HPDE6-E6E7 (cell line): ENCODE results near the gene PRSS35.
A peak's percentile ranks its signal among the peaks of the same experiment; 100 is the strongest.
"Not testable (repeated sequence)": the region's sequence is repeated elsewhere in the genome, so short reads cannot be mapped to it uniquely, and the experiment has no call there.

Experiments
- DNase-seq: peaks from one replicate; pipeline ENCODE4 v3.0.0; 2011; ENCODE audit warnings: missing footprints; ENCODE audit errors: extremely low spot score

Gene PRSS35

DNA sequence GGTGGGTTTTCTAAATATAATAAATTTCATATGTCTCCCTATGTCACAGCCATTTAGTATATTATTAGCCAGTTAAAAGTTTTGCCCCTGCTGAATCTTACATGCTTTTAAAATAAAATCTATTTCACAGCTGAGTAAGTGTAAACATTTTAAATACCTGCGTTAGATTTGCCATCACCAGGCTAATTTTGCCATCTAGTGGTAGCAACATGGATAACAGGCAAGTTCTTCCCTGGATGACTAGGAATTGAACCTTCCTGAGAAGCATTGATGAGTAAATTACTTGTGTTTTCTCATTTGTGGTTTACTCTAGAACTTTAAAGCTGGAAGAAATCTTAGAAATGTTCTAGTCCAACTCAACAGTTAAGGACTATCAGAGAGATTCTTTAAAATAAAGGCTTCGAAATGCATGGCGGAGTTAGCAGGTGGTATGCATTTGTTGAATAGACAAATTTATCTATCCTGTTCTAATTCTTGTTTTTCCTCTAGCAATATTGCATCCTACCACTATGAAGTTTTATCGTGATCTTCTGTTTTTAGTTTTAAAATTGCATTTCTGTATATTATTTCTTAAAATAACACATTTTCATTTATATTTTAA, 2.6 kb downstream of the PRSS35 start:
- peak; percentile 20 for DNase-seq

DNA sequence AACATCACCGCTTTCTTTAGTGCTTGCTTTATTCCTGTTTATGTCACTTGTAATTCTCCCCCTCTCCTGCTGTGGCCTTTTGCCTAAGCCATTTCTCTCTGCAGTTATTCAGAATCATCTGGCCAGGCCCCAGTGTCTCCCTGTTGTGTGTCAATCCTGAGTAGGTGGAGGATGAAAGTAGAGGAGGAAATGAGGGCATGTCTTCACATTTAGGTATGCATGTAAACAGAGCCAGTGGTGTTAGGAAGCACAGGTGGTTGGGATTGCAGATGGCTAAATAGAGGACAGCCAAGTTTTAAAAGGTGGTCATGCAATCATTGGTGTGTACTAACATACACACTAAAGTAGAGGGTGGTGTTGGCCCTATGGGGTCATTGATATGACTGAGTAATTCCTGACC, 5.2 kb downstream of the PRSS35 start:
- no peak for DNase-seq

DNA sequence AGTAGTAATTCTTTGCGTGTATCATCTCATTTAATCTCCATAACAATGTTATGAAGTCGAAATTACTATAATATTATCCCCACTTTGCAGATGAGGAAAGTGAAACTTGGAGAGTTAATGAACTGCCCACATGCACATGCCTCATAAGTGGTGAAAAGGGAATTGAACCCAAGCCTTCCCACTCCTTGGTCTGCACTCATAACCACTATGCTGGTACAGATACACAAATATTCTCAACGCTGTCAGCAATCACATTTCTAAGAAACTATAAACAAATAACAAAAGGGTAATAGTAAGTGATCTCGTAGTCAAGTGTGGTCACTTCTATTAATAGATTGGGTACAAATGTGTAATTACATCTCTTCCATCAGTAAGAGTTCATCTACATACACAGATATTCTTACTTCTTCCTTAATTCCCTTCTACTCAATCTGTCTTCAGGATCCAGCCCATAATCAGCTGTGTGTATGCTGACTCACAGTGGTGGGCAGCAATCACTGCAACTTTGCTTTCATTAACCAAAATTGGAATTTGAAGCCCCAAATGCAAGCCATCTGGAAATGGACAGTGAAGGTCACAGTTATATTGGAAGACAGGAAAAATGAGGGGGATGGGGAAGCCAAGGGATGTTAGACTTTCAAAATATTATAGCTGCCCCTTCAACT, 6.6 kb downstream of the PRSS35 start:
- no peak for DNase-seq

DNA sequence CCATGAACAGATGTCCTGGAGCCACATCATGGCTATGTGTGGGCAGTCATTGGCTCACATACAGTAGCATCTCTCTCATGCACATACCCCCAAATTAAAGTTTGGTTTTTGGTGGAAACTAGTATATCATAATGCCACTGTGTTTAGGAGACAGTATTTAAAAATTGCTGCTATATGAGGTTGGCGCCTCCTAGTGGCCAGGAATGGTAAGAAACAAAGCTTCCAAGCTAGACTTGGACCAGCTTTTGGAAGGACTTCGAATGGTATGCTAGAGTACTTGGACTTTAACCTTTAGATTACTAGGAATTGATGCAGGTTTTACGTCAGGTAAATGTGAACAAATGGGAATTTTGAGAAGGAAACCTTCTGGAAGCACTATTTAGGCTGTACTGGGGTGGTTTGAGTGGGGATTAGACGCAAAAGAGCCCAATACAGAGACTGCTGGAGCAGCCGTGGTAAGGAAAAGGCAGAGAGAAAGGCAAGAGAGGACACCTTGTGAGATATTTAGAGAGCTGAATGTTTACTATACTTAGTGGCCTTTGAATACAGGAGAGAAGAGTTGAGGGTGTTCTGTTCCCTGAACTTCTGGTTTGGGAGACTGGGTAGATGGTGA, 23.8 kb downstream of the PRSS35 start:
- no peak for DNase-seq

DNA sequence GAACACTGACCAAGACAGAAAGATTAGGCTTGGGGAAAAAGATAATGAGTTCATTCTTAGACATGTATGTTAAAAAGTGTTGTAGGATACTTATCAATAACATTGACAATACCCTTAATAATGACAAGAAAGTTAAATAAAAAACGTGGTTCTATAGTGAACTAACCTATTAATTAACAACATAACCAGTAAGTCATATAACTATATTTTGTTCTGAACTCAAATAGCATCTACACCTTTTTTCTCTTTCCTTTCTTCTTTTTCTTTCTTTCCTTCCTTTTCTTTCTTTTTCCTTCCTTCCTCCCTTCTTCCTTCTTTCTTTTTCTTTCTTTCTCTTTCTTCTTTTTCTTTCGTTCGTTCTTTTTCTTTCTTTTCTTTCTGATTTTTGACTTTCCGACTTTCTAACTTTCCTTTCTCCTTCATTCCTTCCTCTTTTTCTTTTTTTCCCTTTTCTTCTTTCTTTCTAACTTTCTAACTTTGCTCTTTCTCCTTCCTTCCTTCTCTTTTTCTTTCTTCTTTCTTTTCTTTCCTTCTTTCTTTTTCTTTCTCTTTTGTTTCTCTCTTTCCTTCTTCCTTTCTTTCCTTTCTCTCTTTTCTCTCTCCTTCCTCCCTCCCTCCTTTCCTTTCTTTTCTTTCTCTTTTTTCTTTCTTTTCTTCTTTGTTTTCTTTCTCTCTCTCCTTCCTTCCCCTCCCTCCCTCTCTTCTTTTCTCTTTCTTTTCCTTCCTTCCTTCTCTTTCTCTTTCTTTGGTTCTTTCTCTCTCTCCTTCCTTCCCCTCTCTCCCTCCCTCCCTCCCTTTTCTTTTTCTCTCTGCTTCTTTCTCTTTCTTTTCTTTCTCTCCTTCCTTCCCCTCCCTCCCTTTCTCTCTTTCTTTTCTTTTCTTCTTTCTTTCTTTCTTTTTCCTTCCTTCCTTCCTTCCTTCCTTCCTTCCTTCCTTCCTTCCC, 24.6 kb downstream of the PRSS35 start:
- no peak for DNase-seq

DNA sequence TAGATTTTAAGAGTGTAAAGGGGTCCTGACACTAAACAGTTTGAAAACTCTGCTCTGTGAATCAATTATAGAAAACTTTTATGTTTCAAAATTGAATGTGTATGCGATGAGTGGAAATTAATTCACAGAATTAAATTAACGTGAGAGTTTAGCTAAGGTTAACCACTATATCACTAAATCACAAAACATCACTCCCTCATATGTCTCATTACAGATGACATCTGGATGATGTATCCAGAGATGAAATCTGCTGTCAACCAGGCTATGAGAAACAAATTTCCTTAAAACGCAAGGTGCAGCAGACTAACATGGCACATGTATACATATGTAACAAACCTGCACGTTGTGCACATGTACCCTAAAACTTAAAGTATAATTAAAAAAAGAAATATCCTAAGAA, 27.3 kb downstream of the PRSS35 start:
- no peak for DNase-seq

DNA sequence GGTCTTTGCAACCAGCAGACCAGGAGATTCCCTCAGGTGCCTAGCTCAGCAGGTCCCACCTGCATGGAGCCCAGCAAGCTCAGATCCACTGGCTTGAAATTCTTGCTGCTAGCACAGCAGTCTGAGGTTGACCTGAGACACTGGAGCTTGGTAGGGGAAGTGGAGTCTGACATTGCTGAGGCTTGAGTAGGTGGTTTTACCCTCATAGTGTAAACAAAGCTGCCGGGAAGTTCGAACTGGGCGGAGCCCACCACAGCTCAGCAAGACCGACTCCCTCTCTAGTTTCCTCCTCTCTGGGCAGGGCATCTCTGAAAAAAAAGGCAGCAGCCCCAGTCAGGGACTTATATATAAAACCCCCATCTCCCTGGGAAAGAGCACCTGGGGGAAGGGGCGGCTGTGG, 34.3 kb downstream of the PRSS35 start:
- DNase-seq, result no peak

DNA sequence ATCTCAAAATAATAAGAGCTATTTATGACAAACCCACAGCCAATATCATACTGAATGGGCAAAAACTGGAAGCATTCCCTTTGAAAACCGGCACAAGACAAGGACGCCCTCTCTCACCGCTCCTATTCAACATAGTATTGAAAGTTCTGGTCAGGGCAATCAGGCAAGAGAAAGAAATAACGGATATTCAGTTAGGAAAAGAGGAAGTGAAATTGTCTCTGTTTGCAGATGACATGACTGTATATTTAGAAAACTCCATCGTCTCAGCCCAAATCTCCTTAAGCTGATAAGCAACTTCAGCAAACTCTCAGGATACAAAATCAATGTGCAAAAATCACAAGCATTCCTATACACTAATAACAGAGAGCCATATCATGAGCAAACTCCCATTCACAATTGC, 38.1 kb downstream of the PRSS35 start:
- DNase-seq, result not testable (repeated sequence)

DNA sequence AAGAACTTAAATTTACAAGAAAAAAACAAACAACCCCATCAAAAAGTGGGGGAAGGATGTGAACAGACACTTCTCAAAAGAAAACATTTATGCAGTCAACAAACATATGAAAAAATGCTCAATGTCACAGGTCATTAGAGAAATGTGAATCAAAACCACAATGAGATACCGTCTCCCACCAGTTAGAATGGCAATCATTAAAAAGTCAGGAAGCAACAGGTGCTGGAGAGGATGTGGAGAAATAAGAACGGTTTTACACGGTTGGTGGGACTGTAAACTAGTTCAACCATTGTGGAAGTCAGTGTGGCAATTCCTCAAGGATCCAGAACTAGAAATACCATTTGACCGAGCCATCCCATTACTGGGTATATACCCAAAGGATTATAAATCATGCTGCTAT, 39.4 kb downstream of the PRSS35 start:
- not testable (repeated sequence) for DNase-seq

DNA sequence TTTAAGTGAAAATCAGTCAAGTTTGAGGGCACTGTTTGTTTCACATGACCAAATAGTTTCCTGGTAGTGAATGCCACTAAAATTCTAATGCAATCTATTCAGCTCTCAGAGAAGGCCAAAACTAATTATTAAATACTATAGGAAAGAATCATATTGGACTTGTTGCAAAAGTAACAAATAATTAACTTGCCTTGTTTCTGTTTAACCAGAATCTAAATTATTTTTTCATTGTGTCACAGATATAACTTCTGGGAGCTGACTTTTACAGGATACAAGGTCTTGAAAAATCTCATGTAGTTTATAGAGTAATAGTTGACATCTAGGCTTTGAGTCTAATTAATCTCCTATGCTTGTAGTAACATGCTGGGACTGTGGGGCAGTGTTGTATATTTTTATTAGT, 44.5 kb downstream of the PRSS35 start:
- no peak for DNase-seq

DNA sequence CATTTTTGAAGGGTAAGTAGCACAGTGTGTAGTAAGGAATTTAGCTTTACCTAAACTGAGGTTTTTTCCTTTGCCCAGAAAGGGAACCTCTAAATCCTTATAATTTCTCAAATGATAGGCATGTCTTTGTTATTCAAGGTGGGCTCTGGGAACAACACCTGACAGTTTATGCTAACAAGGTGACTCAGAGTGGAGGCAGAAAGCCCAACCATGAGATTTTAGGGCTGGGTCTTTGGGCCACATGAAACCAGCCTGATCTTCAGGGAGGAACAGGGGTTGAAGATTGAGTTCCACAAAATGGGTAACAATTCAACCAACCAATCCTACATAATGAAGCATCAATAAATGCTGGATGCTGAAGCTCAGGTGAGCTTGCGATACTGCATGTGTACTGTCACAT, 46.6 kb downstream of the PRSS35 start:
- no peak for DNase-seq

DNA sequence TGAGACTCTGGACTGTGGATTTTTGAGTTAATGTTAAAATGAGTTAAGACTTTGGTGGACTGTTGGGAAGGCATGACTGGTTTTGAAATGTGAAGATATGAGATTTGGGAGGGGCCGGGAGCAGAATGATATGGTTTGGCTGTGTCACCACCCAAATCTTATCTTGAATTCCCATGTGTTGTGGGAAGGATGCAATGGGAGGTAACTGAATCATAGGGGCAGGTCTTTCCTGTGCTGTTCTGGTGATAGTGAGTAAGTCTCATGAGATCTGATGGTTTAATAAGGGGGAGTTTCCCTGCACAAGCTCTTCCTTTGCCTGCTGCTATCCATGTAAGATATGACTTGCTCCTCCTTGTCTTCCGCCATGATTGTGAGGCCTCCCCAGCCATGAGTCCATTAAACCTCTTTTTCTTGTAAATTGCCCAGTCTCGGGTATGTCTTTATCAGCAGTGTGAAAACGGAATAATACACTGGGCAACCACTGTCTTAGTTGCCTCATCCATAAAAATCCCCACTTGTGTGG, 59.4 kb downstream of the PRSS35 start:
- DNase-seq, result not testable (repeated sequence)

DNA sequence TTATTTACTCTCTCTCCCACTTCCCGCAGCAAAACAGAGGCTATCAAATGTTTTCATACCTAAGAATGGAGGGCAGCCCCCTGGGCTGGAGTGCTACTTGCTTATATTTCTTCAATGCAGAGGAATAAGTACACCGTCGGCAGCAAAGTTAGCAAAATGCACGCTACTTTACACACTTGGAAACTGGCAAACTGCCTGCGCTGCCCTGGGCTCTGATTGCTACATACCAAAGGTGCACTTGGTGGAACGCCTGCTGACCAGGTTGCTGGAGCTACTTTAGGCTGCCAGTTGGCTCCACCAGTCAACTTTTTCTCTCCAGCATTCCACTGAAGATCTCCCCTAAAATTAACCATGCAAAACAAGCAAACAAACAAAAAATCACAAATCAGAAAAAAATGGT, 62.4 kb downstream of the PRSS35 start:
- no peak for DNase-seq
